GM11168 (cell line): ENCODE measurements around the gene PSME4.
"Not testable (repeated sequence)": the region's sequence is repeated elsewhere in the genome, so short reads cannot be mapped to it uniquely, and the experiment has no call there.

ENCODE experiments used
- in situ Hi-C: fragments of 300-500 bp; cut with MboI; formaldehyde crosslinking; loops from one replicate; pipeline ENCODE4 v1.12.0; 2022; ENCODE audit warnings: low sequenced_read_pairs; ENCODE audit not compliant: unreplicated experiment

The PSME4 gene

GRCh38 chr2:53886406-53887280 lies 84.2 kb downstream of the PSME4 start:
- in situ Hi-C loops = no loop called here

GRCh38 chr2:53884883-53885282 lies 85.9 kb downstream of the PSME4 start:
- in situ Hi-C loops = no loop called here

- in situ Hi-C loops = no loop called here
Observed at GRCh38 chr2:53881986-53882385, 88.8 kb downstream of the PSME4 start.

- in situ Hi-C loops = no loop called here
Observed at GRCh38 chr2:53881360-53881759, 89.4 kb downstream of the PSME4 start.

- in situ Hi-C loops = no loop called here
Observed at GRCh38 chr2:53880756-53881155, 90.0 kb downstream of the PSME4 start.

GRCh38 chr2:53877556-53877955 lies 93.2 kb downstream of the PSME4 start:
- in situ Hi-C loops = no loop called here

GRCh38 chr2:53877112-53877511 lies 93.7 kb downstream of the PSME4 start:
- in situ Hi-C loops = no loop called here

GRCh38 chr2:53874401-53874950 lies 96.3 kb downstream of the PSME4 start:
- in situ Hi-C loops = no loop called here

GRCh38 chr2:53867773-53868172 lies 103.0 kb downstream of the PSME4 start:
- in situ Hi-C loops = no loop called here

GRCh38 chr2:53867169-53867568 lies 103.6 kb downstream of the PSME4 start:
- in situ Hi-C loops = no loop called here

GRCh38 chr2:53865962-53866361 lies 104.8 kb downstream of the PSME4 start:
- in situ Hi-C loops = no loop called here

- in situ Hi-C loops = no loop called here
Observed at GRCh38 chr2:53865264-53865663, 105.5 kb downstream of the PSME4 start.

- in situ Hi-C loops = no loop called here
Observed at GRCh38 chr2:53863538-53864227, 107.1 kb downstream of the PSME4 start.

GRCh38 chr2:53861824-53862223 lies 109.0 kb downstream of the PSME4 start:
- in situ Hi-C loops = no loop called here

- in situ Hi-C loops = no loop called here
Observed at GRCh38 chr2:53859206-53860181, 111.3 kb downstream of the PSME4 start, which contains the start of gene GPR75. GPR75 (minus strand) TSS chr2:53859967; CDS start chr2:53854756, 5,211 bp downstream.

- in situ Hi-C loops = no loop called here
Observed at GRCh38 chr2:53856272-53856671, 114.5 kb downstream of the PSME4 start.

GRCh38 chr2:53854678-53855077 lies 116.1 kb downstream of the PSME4 start:
- in situ Hi-C loops = no loop called here

- in situ Hi-C loops = no loop called here
Observed at GRCh38 chr2:53852532-53852931, 118.3 kb downstream of the PSME4 start.

GRCh38 chr2:53851052-53851757 lies 119.6 kb downstream of the PSME4 start:
- in situ Hi-C loops = not testable (repeated sequence)
